Activated T-cell treated with anti-CD3 and anti-CD28 coated beads for 1 hour (primary cell): ENCODE results near the gene PTPRT.

ENCODE experiments used
- DNase-seq: peaks from one replicate; pipeline ENCODE4 v3.0.0-alpha.2; 2020; ENCODE audit warnings: low read depth

Gene PTPRT

DNA sequence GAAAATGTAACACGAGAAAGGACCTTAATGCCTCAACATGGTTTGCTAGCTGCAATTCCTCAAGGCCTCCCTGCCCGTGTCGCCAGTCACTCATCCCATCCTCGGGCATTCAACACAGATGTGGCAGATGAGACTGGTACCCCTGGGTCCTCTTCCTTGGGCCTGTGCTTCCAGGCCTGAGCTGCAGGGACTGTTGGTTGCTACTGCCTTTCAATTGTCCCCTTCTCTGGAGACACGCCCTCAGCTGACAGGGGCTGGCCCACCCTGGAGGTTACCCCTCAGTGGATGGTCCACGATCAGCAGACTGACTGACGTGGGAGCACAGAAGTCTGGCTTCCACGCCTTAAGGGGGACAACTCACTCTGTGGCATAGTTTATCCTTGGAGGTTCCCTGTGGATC, 1076.5 kb downstream of the PTPRT start:
- no peak for DNase-seq

DNA sequence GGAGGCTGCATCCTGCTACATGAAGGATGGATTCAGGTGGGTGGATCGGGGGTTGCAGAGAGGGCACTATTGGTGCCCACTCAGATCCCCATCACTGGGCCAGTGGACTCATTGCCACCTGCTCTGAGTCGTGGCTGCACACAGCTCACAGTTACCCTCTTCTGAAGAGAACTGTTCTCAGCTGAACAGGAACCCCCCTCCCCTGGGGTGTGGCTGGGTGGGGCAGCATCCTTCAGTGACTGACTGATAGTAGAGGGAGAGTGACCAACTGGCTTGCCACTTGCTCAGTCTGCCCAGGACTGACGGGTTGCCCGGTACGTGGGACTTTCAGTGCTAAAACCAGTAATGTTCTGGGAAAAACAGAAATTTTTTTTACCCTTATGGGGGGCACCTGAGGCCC, 1077.5 kb downstream of the PTPRT start:
- no peak for DNase-seq

DNA sequence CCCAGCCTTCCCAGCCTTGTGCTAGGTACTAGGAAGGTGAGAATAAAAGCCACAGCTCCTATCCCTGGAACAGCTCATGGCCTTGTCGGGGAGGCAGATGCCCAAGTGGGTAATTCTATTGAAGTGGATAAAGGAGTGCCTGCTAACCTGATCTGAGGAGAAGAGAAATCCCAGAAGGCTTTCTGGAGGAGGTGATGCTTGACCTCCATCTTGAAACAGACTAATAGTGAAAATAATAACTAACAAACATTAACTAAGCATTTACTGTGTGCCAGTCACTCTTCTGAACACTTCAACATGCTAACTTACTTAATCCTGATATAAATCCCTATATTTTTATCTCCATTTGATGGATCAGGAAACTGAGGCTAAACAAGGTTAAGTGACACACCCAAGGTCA, 1078.4 kb downstream of the PTPRT start:
- no peak for DNase-seq

DNA sequence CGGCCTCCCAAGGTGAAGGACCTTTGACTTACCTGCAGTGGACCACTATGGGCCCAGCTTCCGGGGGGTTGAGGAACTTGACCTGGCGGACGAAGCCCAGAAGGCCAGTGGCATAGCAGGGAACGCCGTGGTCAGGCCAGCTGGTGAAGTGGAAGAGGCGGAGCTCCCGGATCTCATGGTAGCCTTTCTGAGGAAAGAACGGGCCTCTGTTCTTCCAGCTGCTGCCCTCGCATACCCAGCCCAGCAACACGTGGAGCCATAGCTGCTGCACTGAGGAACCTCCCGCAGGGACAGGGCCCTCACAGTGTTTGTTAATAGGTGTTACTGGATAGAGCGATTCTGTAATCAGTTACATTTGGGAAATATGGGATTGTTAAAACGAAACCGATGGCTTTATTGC, 1079.4 kb downstream of the PTPRT start:
- no peak for DNase-seq

DNA sequence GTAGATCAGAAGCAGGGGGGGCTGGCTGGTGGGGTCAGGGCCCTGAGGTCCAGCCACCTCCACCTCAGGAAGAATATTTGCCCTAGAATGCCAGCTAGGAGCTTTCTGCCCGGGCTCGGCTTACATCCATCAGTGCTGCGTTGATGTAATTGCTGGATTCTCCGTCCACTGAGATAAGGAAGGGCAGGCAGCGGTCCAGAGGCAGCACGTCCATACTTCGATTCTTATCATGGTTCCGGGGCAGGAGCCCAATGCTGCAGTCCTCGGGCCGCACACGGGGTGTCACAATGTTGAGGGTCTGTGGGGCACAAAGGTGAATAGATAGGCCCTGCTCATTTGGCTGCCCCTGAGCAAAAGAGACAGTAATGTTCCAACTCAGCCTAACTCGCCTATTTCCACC, 1087.7 kb downstream of the PTPRT start:
- DNase-seq = no peak

DNA sequence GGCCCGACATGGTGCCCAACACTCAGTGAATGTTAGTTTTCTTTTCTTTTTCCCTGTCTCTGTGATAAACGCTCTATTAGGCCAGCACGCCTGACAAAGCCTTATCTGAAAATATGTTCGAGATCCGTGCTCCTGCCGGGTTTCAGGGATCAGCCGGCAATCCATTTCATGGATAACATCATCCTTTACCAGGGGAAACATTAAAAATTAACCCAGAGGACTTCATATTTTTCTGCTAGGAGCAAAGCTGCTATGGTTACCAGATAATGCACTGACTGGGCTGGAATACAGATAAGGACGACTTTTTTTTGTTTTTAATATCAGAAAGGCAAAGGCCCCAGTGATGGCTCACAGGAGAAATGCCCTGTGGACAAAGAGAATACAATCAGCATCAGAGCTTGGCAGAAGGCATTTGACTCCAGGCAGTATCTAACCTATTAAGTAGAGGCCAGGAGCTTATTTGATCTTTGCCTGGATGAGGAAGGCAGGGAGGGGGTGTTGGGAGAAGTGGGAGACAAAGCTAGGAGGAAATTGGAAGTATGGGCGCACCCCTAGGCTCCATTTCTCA, 1089.5 kb downstream of the PTPRT start:
- no peak for DNase-seq

DNA sequence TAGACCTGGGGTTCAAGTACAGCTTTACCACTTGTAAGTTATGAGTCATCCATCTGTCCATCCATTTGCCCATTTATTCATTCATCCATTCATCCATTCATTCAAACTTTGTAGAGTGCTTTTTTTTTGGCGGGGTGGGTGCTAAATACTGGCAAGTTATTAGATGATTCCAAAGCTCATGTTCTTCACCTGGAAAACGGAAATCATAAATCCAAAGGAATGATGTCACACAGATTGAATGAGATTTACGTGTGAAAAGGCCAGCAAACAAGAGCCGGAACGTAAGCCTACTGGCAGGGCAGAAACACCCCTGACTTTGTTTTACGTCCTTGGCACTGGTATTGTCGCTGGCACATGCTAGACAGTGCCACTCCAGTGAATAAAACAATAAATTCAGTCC, 1090.6 kb downstream of the PTPRT start:
- no peak for DNase-seq

DNA sequence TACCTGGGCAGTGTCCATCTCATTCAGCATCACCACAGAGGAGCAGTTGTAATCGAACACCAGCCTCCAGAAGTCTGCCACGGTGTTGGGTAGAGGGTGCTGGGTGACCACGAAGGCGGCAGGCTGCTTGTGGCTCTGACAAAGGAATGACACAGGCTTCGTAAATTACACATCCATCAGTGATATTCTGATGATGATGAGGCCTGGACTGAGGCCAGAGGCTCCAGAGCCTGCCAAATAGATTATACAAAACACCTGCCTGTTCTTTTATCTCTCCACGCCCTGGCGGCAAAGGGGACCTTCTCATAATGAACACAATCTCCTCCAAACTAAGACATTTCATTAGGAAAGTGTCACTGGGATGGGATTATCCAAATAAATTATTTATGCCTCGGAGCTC, 1091.3 kb downstream of the PTPRT start:
- no peak for DNase-seq

DNA sequence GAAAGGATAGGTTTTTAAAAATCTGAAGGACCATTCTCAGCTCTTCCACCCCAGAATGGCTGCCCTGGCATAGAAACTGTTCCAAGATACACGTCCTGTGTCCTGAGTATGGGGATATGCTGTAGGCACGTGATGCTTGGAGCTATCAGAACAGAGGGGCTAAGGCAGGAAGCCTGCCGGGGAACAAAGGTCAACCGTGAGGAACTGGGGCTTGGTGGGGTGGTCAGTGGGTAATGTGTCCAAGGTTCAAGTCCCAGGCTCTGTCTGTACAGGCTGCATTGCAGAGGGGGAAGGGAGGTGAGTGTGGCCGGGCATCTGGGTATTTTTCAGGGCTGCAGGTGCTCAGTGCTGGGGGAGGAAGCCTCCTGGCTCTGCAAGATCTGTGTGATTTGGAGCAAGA, 1092.0 kb downstream of the PTPRT start:
- no peak for DNase-seq

DNA sequence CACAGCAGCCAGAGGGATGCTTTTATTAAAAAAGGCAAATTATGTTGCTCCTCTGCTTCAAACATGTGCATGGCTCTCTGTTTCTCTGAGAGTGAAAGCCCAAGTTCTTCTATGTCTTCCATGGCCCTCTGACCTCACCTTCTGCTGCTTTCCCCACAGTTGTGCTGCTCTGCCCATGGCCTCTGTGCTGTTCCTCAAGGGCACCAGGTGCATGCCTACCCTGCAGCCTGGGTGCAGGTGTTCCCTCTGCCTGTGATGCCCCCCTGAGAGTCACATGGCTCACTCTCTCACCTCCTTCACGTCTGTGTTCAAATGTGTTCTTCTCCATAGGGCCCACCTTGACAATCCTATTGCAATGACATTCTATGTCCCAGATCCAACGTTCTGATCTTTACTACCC, 1094.5 kb downstream of the PTPRT start:
- DNase-seq = no peak

DNA sequence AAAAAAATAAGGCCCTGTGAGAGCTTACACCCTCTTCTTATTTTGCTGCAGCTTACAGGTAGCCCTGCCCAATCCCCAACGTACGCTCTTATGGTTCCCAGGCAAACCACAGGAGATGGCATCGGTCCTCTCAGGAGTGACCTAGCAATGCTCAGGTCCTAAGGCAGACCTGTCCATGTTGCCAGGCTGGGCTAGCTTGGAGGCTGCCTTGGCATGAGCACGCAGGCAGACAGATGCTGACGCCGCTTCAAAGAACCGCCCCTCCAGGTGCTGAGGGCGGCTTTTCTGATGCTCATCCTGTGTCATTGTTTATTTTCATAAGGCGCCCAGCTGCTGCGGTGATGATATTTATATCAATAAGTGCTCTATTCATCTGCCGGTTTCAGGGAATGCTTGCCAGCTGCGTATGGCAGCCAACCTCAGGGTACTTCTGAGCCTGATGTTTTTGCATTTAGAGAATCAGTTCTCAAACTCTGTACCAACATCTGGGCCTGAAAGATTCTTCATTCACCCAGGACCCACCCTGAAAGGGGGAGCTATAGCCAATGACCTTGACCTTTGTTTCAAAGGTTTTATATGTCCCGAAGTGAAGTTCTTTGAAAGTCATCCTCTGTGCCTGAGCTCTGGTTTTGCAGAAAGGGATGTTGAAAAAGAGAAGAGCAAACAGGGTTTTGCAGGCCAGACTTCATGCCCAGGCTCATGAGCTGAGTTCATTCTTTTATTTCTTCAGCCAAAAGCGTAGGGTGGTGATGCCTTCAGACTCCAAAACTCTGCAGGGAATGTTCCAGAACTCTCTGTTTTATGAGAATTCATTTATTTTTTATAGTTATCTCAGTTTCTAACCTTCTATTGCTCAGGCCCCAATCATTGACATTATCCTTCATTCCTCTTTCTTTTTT, 1095.9 kb downstream of the PTPRT start:
- no peak for DNase-seq

DNA sequence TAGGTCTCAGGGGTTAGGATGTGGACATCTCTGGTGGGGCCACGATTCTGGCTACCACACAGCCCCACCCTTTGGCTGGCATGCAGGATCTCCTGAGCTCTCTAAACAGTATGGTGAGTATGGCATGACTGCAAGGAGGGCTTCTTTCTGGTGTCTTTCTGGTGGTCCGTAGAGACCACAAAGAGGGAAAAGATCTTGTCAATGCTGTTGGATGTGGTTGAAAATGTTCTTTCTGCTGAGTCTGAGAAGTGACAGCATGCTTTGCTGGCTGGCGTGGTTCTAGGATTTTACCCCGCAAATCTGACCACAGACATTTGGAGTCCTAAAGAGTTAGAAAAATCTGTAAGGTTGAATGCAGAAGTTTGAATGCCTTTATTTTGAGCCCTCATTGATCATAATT, 1096.7 kb downstream of the PTPRT start:
- no peak for DNase-seq

DNA sequence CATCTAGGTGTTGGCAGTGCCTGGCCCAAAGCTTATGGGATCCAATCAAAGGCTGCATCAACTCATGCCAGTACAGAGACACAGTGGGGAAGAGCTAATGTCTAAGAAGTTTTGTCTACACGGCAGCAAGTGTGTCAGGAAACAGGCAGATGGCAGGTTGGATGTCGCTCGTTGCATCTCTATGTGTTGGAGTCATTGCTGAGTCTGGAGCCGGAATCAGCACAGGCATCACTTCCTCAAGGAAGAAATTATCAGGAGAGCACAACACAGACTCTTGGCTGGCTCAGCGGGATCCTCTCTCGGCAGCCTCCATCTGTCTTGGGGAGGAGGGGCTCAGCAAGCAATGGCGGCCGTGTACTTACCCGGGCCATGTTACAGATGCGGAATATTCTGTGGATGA, 1104.3 kb downstream of the PTPRT start:
- DNase-seq = no peak

DNA sequence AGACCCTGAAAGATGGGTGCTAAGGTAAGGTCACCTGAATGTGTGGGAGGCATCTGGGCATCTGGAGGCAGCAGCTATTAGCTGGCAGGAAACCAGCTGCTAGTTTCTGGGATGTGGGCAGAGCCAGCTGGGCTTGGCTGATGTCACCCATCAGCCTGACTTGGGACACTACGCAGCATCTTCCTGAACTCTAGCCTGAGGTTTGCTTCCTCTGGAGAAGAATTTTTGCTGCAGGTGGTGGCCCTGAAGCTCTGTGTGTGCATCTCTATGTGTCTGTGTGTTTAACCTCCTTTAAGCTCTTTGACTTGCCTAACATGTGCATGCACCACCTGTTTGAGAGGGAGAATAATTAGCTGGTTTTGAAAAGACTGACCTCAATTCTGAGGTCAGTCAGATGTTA, 1106.4 kb downstream of the PTPRT start:
- DNase-seq = no peak

DNA sequence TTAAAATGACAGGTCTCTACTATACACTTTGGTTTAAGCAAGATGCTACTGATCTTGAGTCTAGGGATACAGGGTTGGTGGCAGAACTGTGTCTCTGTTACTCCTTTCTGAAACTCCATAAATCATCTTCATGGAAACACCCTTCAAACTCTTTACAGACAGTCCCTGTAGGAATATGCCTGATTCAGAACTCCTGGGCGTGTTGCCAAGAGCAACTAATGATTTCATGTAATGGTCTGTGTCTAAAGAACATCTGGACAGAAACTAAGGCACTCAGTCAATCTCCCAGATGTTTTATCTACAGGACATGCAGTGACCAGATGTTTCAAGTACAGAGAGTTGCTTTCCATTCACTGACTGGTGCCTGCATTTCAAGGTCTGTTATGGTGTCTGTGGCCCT, 1107.1 kb downstream of the PTPRT start:
- DNase-seq = no peak

DNA sequence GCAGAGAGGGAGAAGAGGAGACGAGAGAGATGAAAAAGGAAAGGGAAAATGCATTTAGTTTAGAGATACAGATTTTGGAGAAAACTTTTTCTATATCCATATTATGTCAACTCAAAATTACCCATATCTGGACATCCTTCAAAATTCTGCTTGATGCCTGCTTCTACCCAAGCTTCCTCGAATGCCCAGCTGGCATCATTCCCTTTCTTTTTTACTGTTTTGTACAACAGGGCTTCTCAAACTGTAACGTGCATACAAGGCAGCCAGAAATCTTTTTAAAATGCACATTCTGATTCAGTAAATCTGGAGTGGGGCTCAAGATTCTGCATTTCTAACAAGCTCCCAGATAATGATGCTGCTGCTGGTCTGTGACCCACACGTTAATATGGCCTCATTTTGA, 1108.8 kb downstream of the PTPRT start:
- no peak for DNase-seq

DNA sequence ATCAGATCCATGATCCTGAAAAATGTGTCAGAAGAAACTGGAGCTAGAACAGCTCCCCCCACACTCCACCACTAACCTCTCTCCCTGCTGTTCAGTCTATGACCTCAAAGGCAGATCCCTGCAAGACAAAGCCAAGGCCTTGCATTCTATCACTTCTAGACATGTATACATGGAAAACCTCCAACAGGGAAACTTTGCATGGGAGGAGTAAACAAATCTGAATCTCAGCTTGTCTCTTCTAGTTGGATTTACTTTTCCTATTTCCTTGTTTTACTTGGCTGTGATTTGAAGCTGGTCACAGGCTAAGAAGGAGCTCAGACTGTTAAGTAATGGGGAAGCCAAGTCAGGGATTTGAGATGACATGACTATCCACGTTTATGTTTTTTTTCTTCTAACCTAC, 1114.8 kb downstream of the PTPRT start:
- no peak for DNase-seq

DNA sequence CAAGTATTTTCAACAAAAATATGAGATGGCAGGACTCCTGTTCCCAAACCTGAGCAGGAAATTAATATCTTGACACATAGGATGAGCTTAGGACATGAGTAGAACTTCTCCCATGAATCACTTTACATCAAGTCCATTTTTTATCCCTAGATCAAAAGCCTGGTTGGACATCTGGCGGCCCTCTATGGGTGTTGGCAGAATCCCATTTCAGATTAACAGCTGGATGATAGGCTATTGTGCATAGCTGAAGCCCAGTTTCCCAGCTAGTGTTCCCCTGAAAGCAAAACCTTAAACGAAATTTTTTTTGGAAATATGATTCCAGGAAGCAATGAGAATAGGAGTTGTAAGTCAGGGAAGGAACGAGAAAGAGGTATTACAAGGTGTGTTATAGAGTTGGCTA, 1122.1 kb downstream of the PTPRT start:
- no peak for DNase-seq

DNA sequence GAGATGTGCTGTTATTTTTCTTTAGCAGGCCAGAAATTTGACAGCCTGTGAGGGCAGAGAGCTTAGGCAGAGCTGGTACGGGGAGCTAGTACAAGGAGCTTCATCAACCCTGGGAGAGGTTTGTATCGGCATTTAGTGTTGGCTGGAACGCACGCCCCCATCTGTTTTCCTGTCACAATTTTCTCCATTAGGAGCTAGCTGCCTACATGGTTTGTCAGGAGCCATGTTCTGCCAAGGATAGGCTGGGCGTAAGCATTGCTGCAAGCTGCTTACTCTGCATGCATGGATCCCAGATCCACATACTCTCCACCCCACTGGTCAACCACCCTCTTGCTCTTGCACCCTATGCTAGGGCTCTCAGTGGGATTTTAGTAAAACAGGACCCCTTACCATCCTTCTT, 1122.5 kb downstream of the PTPRT start:
- DNase-seq = no peak

DNA sequence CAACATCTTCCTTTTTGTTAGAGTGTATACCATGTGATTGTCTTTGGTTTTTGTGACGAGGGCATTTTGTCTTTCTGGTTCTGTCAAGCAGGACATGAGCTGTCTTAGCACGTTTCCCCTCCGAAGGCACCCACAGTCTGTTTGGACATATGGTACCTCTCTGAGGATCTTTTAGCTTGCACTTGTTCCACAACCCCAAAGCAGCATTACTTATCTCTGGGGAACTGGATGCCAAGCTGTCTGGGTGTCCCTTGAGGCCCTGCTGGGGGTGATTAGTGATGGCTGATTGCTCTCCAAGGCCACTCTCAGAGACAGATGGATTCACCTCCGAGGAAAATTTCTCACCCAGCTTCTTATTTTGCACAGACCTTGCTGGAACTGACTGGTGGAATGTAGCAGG, 1126.6 kb downstream of the PTPRT start:
- no peak for DNase-seq

DNA sequence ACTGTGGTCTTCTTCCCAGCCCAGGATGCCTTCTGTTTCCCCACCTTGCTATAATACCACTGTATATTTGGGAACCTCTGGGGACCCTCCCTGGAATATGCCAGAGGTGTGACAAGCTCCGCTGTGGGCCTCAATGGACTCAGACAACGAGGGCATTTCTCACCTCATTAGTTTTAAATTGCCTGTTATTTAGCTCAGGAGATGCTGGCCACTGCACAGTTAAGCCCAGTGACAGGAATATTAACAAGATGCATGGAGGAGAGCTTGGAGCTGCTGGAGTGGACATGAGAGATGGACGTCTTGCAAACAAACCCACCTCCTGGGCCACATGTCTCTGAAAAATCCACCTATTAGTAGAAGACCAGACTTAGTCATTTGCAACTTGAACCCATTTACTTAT, 1136.4 kb downstream of the PTPRT start:
- DNase-seq = no peak

DNA sequence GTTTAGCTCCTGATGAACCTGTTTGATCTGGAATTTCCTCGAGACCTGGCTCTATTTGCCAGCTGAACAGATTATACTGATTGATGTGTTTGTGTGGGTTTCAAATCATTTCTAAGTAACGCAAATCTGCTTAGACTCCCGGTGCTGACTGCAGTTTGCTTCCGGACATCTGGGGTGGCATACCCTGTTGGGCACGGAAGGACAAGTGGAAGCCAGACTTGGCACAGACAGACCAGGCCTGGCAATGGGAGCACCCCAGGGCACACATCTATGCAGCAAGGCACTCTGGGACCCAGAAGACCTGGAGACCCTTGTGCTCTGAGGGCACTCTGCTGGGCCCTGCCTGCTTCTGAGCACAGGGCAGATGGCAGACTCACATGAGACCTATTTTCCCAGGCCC, 1137.8 kb downstream of the PTPRT start:
- DNase-seq = no peak

DNA sequence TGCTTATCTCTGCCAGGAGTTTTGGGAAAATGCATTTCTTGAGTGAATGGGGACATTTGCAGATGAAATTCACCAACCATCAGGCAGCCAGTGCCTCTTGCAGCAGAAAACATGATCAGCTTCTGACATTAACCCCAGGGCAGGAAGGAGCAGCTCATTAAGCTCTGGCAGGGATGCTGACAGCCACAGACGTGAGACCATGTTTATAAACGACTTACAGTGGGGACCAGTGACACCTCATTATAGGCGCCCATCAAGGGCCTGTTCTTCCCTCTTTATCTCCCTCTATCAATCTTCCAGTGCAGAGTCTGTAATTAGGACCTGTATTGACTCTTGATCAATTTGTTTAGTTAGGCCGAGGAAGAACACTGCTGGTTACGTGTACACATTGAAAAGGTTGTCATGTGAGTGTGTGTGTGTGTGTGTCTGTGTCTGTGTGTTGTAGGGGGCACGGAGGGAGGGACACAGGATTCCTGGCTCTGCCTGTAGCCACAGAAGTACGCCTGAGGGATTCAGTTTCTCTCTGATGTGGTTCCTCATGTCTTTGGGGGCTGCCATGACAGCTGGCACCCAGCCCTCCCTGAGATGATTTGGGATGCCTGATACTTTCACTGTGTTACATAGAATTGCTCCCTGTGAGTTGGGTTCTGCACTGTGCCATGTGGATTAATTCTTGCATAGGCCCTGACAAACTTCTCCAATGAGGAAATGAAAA, 1143.2 kb downstream of the PTPRT start:
- DNase-seq = no peak
